ENCODE measurements around the gene SCML1. TPM values are rescaled to one million over a fixed set of nuclear protein-coding genes. Genes with fewer than 3 reads are reported as not detected.

Gene SCML1
- total and polyA plus RNA-seq, 2 donors (not counting 1 experiment from before 2014, with no cell fraction given), result 11.4 to 22.7 TPM

- Histone ChIP-seq H3K4me3 (replicated peaks in 1 of 4; ENCODE audit: control extremely low read depth in 1 of 4, insufficient read depth in 1 of 4, low read depth in 3 of 4, low read length in 4 of 4) (no peak overlapping the region), H3K4me2 (ENCODE audit: extremely low read depth, insufficient read depth, low read length) (no peak overlapping the region), H2AFZ (ENCODE audit: low read length) (no peak overlapping the region), H3K27ac (ENCODE audit: insufficient read depth, low read length) (no peak overlapping the region), H4K20me1 (ENCODE audit: control insufficient read depth, extremely low read depth, insufficient read depth, low read length) (no peaks in the 10 kb centered on the region), H3K36me3 (ENCODE audit: control insufficient read depth, insufficient read depth, low read length) (no peaks in the 10 kb centered on the region), H3K79me2 (ENCODE audit: control insufficient read depth, insufficient read depth, low read length) (no peaks in the 10 kb centered on the region), H3K9ac (ENCODE audit: insufficient read depth, low read length) (no peak overlapping the region), H3K4me1 (ENCODE audit: control insufficient read depth, extremely low read depth, insufficient read depth, low read length) (no peaks in the 10 kb centered on the region), H3K9me3 (ENCODE audit: control insufficient read depth, insufficient read depth, low read depth, low read length) (no peaks in the 10 kb centered on the region), H3K27me3 (ENCODE audit: control insufficient read depth, insufficient read depth, low read length) (no peaks in the 10 kb centered on the region)
- peak; percentile 71 to 74 for DNase-seq (ENCODE audit: low read depth in 2 of 2)
- TF ChIP-seq, protein P1, sequence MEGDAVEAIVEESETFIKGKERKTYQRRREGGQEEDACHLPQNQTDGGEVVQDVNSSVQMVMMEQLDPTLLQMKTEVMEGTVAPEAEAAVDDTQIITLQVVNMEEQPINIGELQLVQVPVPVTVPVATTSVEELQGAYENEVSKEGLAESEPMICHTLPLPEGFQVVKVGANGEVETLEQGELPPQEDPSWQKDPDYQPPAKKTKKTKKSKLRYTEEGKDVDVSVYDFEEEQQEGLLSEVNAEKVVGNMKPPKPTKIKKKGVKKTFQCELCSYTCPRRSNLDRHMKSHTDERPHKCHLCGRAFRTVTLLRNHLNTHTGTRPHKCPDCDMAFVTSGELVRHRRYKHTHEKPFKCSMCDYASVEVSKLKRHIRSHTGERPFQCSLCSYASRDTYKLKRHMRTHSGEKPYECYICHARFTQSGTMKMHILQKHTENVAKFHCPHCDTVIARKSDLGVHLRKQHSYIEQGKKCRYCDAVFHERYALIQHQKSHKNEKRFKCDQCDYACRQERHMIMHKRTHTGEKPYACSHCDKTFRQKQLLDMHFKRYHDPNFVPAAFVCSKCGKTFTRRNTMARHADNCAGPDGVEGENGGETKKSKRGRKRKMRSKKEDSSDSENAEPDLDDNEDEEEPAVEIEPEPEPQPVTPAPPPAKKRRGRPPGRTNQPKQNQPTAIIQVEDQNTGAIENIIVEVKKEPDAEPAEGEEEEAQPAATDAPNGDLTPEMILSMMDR (conservative IDR thresholded peaks at IDR 0.05 in 1 of 2, IDR thresholded peaks at IDR 0.05 in 1 of 2; ENCODE audit: low read depth in 1 of 2, low read length in 2 of 2), result no peak
- no peak for TF ChIP-seq EZH2 (IDR thresholded peaks at IDR 0.05; ENCODE audit: low read length, missing control alignments)
Measured at GRCh38 chrX:17692709-17693346, 44.5 kb upstream of the SCML1 start.

DNA sequence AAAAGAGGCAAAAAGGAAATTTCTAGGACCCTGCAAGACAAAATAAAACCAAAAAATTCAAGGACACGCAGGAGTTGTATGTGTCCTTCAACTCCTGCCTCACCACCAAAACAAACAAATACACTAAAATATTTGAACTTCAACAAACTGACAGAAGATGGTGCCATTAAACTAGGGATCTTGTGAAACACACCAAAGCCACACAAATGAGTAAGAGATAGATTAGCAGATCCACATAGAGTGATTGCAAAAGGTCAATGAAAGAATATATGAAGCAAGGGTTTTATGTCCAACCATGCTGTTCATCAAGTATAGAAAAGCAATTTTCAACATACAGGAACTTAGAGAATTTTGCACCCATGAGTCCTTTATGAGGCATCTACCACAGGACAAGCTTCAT is 40.1 kb upstream of the SCML1 start:
- DNase-seq (ENCODE audit: low read depth in 2 of 2), result peak in 1 of 2 donors; percentile 25
- Histone ChIP-seq H3K4me1 (ENCODE audit: control insufficient read depth, extremely low read depth, insufficient read depth, low read length) (no peaks in the 10 kb centered on the region), H2AFZ (ENCODE audit: low read length) (no peak overlapping the region), H4K20me1 (ENCODE audit: control insufficient read depth, extremely low read depth, insufficient read depth, low read length) (no peaks in the 10 kb centered on the region), H3K9ac (ENCODE audit: insufficient read depth, low read length) (no peak overlapping the region), H3K27ac (ENCODE audit: insufficient read depth, low read length) (no peak overlapping the region), H3K36me3 (ENCODE audit: control insufficient read depth, insufficient read depth, low read length) (no peaks in the 10 kb centered on the region), H3K79me2 (ENCODE audit: control insufficient read depth, insufficient read depth, low read length) (no peaks in the 10 kb centered on the region), H3K9me3 (ENCODE audit: control insufficient read depth, insufficient read depth, low read depth, low read length) (no peaks in the 10 kb centered on the region), H3K27me3 (ENCODE audit: control insufficient read depth, insufficient read depth, low read length) (no peaks in the 10 kb centered on the region), H3K4me3 (replicated peaks in 1 of 4; ENCODE audit: control extremely low read depth in 1 of 4, insufficient read depth in 1 of 4, low read depth in 3 of 4, low read length in 4 of 4) (no peak overlapping the region), H3K4me2 (ENCODE audit: extremely low read depth, insufficient read depth, low read length) (no peak overlapping the region)
- TF ChIP-seq, protein P1 (conservative IDR thresholded peaks at IDR 0.05 in 1 of 2, IDR thresholded peaks at IDR 0.05 in 1 of 2; ENCODE audit: low read depth in 1 of 2, low read length in 2 of 2), result no peak
- TF ChIP-seq EZH2 (IDR thresholded peaks at IDR 0.05; ENCODE audit: low read length, missing control alignments), result no peak

GRCh38 chrX:17700976-17701375 is 36.3 kb upstream of the SCML1 start:
- Histone ChIP-seq H3K4me2 (ENCODE audit: extremely low read depth, insufficient read depth, low read length) (no peak overlapping the region), H3K36me3 (ENCODE audit: control insufficient read depth, insufficient read depth, low read length) (no peaks in the 10 kb centered on the region), H3K4me1 (ENCODE audit: control insufficient read depth, extremely low read depth, insufficient read depth, low read length) (no peaks in the 10 kb centered on the region), H2AFZ (ENCODE audit: low read length) (no peak overlapping the region), H3K9ac (ENCODE audit: insufficient read depth, low read length) (no peak overlapping the region), H3K79me2 (ENCODE audit: control insufficient read depth, insufficient read depth, low read length) (no peaks in the 10 kb centered on the region), H3K4me3 (replicated peaks in 1 of 4; ENCODE audit: control extremely low read depth in 1 of 4, insufficient read depth in 1 of 4, low read depth in 3 of 4, low read length in 4 of 4) (no peak overlapping the region), H3K27ac (ENCODE audit: insufficient read depth, low read length) (no peak overlapping the region), H3K9me3 (ENCODE audit: control insufficient read depth, insufficient read depth, low read depth, low read length) (no peaks in the 10 kb centered on the region), H4K20me1 (ENCODE audit: control insufficient read depth, extremely low read depth, insufficient read depth, low read length) (no peaks in the 10 kb centered on the region), H3K27me3 (ENCODE audit: control insufficient read depth, insufficient read depth, low read length) (no peaks in the 10 kb centered on the region)
- no peak for DNase-seq (ENCODE audit: low read depth in 2 of 2)
- TF ChIP-seq EZH2 (IDR thresholded peaks at IDR 0.05; ENCODE audit: low read length, missing control alignments), result no peak
- TF ChIP-seq, protein P1 (conservative IDR thresholded peaks at IDR 0.05 in 1 of 2, IDR thresholded peaks at IDR 0.05 in 1 of 2; ENCODE audit: low read depth in 1 of 2, low read length in 2 of 2), result no peak

Measured in fibroblast of lung (primary cell).